Fibroblast of mammary gland (primary cell): ENCODE measurements around the gene USP27X.

Source experiments
- DNase-seq: peaks from one replicate; pipeline ENCODE4 v3.0.0-alpha.2; 2010; ENCODE audit warnings: low read depth
- H3K4me3 ChIP-seq: 2 replicates; pipeline ENCODE4 v1.5.1; 2011; ENCODE audit warnings: low read depth, mild to moderate bottlenecking, low read length, moderate library complexity; ENCODE audit not compliant: control insufficient read depth
- CTCF ChIP-seq: conservative IDR thresholded peaks from 2 replicates; pipeline ENCODE4 v1.5.1; 2011; ENCODE audit warnings: low read depth, low read length, inconsistent platforms; ENCODE audit not compliant: control insufficient read depth, insufficient read depth

Gene USP27X

GRCh38 chrX:49860867-49861535 lies 18.3 kb upstream of the USP27X start:
- DNase-seq: no peak
- TF ChIP-seq CTCF: no peak
- H3K4me3 ChIP-seq: no peak overlapping the region

GRCh38 chrX:49862093-49862492 lies 17.2 kb upstream of the USP27X start:
- no peak for DNase-seq
- no peak for TF ChIP-seq CTCF
- no peak overlapping the region for H3K4me3 ChIP-seq

- DNase-seq: no peak
- no peak for TF ChIP-seq CTCF
- H3K4me3 ChIP-seq: no peak overlapping the region
Observed at GRCh38 chrX:49868739-49869138, 10.5 kb upstream of the USP27X start.

- H3K4me3 ChIP-seq: no peak overlapping the region
- peak; percentile 52 for TF ChIP-seq CTCF
- peak; percentile 35 for DNase-seq
Observed at GRCh38 chrX:49876750-49877149, 2.5 kb upstream of the USP27X start.

- no peak for DNase-seq
- no peak for TF ChIP-seq CTCF
- H3K4me3 ChIP-seq: no peak overlapping the region
Observed at GRCh38 chrX:49877397-49878101, 1.7 kb upstream of the USP27X start.

- DNase-seq: no peak
- no peak for TF ChIP-seq CTCF
Observed at GRCh38 chrX:49878128-49878833, 1.0 kb upstream of the USP27X start.

More at GRCh38 chrX:49878128-49878833, 1.0 kb upstream of the USP27X start:
- H3K4me3 ChIP-seq: peak overlapping the region; percentile 48
